Fibroblast of mammary gland (primary cell): Measurements from ENCODE around the gene UNC45A.

Experiments used
- DNase-seq: peaks from one replicate; pipeline ENCODE4 v3.0.0-alpha.2; 2010; ENCODE audit warnings: low read depth
- H3K4me3 ChIP-seq: 2 replicates; pipeline ENCODE4 v1.5.1; 2011; ENCODE audit warnings: low read depth, mild to moderate bottlenecking, low read length, moderate library complexity; ENCODE audit not compliant: control insufficient read depth
- TF ChIP-seq, protein P1 (sequence below): conservative IDR thresholded peaks from 2 replicates; pipeline ENCODE4 v1.5.1; 2011; ENCODE audit warnings: low read depth, low read length, inconsistent platforms; ENCODE audit not compliant: control insufficient read depth, insufficient read depth

The UNC45A gene

DNA sequence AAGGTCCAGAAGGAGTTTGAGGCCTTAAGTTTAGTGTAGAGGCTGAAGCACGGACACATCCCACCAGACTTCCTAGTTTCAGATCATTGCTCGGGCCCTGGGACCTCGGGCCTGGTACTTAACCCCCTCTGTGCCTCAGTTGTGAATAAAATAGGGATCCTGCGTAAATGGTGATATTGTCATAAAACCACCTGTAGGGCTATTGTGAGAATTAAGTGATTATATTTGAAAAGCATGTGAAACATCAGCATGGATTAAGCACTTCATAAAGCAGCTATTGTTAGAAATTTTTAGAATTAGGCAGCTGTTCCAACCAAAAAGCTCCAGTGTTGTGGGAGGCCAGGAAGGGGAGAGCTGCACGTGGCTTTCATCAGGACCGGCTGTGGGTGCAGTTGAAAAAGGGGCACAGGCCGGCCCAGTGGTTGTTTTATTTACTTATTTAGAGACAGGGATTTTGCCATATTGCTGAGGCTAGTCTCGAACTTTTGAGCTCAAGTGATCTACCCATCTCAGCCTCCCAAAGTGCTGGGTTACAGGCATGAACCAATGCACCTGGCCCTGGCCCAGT is 24.0 kb downstream of the UNC45A start:
- TF ChIP-seq, protein P1, sequence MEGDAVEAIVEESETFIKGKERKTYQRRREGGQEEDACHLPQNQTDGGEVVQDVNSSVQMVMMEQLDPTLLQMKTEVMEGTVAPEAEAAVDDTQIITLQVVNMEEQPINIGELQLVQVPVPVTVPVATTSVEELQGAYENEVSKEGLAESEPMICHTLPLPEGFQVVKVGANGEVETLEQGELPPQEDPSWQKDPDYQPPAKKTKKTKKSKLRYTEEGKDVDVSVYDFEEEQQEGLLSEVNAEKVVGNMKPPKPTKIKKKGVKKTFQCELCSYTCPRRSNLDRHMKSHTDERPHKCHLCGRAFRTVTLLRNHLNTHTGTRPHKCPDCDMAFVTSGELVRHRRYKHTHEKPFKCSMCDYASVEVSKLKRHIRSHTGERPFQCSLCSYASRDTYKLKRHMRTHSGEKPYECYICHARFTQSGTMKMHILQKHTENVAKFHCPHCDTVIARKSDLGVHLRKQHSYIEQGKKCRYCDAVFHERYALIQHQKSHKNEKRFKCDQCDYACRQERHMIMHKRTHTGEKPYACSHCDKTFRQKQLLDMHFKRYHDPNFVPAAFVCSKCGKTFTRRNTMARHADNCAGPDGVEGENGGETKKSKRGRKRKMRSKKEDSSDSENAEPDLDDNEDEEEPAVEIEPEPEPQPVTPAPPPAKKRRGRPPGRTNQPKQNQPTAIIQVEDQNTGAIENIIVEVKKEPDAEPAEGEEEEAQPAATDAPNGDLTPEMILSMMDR = no peak
- no peak overlapping the region for H3K4me3 ChIP-seq
- DNase-seq = no peak

DNA sequence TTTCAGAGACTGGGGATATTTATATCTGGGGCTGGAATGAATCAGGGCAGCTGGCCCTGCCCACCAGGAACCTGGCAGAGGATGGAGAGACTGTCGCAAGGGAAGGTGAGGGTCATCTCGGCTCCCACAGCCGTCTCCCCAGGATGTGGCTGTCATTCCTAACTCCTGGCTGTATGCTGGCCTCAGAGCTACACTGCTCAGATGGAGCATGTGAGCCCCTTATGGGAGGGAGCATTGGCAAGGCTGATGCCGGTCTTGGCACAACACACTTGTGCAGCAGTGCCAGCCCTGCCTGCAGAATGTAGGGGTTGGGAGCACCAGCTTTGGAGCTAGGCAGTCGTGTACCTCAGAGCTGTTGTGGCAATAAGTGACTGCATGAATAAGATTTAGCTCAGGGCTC is 24.8 kb downstream of the UNC45A start:
- no peak overlapping the region for H3K4me3 ChIP-seq
- DNase-seq = no peak
- TF ChIP-seq, protein P1 = no peak

GRCh38 chr15:90960298-90961091 is 25.4 kb downstream of the UNC45A start:
- TF ChIP-seq, protein P1 = no peak
- H3K4me3 ChIP-seq = no peak overlapping the region
- DNase-seq = no peak

DNA sequence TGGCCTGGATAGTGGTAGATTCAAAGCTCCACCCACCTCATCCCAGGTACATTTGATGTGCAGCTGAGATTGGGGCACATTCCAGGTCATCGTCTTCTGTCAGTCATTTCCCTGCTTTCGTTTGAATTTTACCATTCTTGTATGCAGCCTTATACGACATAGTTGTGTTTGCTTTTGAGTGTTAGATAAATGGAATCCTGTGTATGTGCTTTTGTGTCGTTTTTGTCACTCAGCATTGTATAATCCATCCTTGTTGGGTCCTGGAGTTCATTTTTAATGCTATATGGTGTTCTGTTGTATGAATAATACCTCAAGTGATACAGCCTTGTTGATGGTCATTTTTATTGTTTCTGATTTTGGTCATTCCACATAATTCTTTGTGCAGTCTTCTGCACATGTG is 26.9 kb downstream of the UNC45A start:
- TF ChIP-seq, protein P1 = no peak
- no peak overlapping the region for H3K4me3 ChIP-seq
- DNase-seq = no peak

DNA sequence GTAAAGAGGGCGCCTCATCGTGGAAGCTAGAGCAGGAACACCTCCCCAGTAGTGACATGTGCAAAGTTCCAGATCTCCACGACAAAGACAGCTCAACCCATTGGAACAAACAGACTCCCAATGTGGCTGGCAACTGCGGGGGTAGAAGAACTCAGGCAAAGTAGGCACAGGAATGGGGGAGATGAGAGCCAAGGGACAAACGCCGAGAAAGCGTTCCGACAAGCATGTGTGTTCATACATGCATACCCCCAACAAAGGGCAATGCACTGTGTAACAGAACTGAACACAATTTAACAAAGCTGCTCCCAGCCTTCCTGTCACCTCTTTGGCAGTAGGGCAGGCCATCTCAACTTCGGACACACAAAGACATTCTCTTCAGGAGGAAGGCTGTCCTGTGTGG is 31.2 kb downstream of the UNC45A start:
- no peak for DNase-seq
- TF ChIP-seq, protein P1 = no peak

GRCh38 chr15:90967206-90967605 is 32.1 kb downstream of the UNC45A start:
- no peak overlapping the region for H3K4me3 ChIP-seq
- no peak for DNase-seq
- TF ChIP-seq, protein P1 = no peak

More for the DNA sequence above, 31.2 kb downstream of the UNC45A start:
- no peak overlapping the region for H3K4me3 ChIP-seq
